ENCODE results near the gene BTBD9. TPM values are rescaled to one million over a fixed set of nuclear protein-coding genes. Genes with fewer than 3 reads are reported as not detected.

BTBD9 gene
- total and polyA plus RNA-seq, 7 experiments from 2014 or later: 12.7 to 58.8 (median 37.8) TPM

GRCh38 chr6:38305995-38306681, 333.6 kb downstream of the BTBD9 start:
- Histone ChIP-seq H3K27ac (ENCODE audit: low read depth, low read length) (no peak overlapping the region), H3K4me1 (ENCODE audit: control insufficient read depth in 2 of 2, insufficient read depth in 2 of 2, low read length in 2 of 2) (no peaks in the 10 kb centered on the region), H3K9me3 (ENCODE audit: control insufficient read depth in 2 of 3, low read length in 3 of 3) (no peaks in the 10 kb centered on the region), H3K27me3 (ENCODE audit: control insufficient read depth in 2 of 2, insufficient read depth in 2 of 2, low read length in 2 of 2) (no peaks in the 10 kb centered on the region), H3K4me3 (ENCODE audit: low read length) (no peak overlapping the region), H3K36me3 (ENCODE audit: control insufficient read depth in 2 of 3, insufficient read depth in 3 of 3, low read length in 3 of 3) (no peaks in the 10 kb centered on the region)
- Mint-ChIP-seq H3K4me1 (peaks cover 1 to 14% (median 8%) of the 10 kb centered on the region in 7 donors), H3K27me3 (no peaks in the 10 kb centered on the region), H3K27ac (no peak overlapping the region), H3K4me3 (no peak overlapping the region), H3K36me3 (peaks cover 0 to 30% (median 12%) of the 10 kb centered on the region in 5 donors), H3K9me3 (peaks cover 0 to 11% (median 3%) of the 10 kb centered on the region in 11 donors)
- ATAC-seq: no peak
- DNase-seq: no peak
- intact Hi-C loops (cut with micrococcal nuclease): no loop called here
- POLR2A ChIA-PET: no interaction called here
- CTCF ChIA-PET: no interaction called here

- Mint-ChIP-seq H3K4me1 (peaks cover 0 to 10% (median 5%) of the 10 kb centered on the region in 7 donors), H3K27ac (no peak overlapping the region), H3K4me3 (no peak overlapping the region), H3K27me3 (no peaks in the 10 kb centered on the region), H3K36me3 (peaks cover 2 to 37% (median 17%) of the 10 kb centered on the region in 5 donors), H3K9me3 (peaks cover 2 to 14% (median 6%) of the 10 kb centered on the region in 11 donors)
- intact Hi-C loops (cut with micrococcal nuclease): no loop called here
- DNase-seq (no peak), ATAC-seq (no peak)
- Histone ChIP-seq H3K27ac (ENCODE audit: low read depth, low read length) (no peak overlapping the region), H3K4me1 (ENCODE audit: control insufficient read depth in 2 of 2, insufficient read depth in 2 of 2, low read length in 2 of 2) (no peaks in the 10 kb centered on the region), H3K36me3 (ENCODE audit: control insufficient read depth in 2 of 3, insufficient read depth in 3 of 3, low read length in 3 of 3) (no peaks in the 10 kb centered on the region), H3K9me3 (ENCODE audit: control insufficient read depth in 2 of 3, low read length in 3 of 3) (no peaks in the 10 kb centered on the region), H3K27me3 (ENCODE audit: control insufficient read depth in 2 of 2, insufficient read depth in 2 of 2, low read length in 2 of 2) (no peaks in the 10 kb centered on the region), H3K4me3 (ENCODE audit: low read length) (no peak overlapping the region)
- POLR2A ChIA-PET: no interaction called here
- CTCF ChIA-PET: no interaction called here
These were observed 336.9 kb downstream of the BTBD9 start for GRCh38 chr6:38302838-38303237.

GRCh38 chr6:38302081-38302480, 337.6 kb downstream of the BTBD9 start:
- intact Hi-C loops (cut with micrococcal nuclease): no loop called here
- Mint-ChIP-seq H3K36me3 (peaks cover 2 to 37% (median 22%) of the 10 kb centered on the region in 5 donors), H3K27ac (no peak overlapping the region), H3K4me3 (no peak overlapping the region), H3K4me1 (peaks cover 0 to 6% (median 0%) of the 10 kb centered on the region in 7 donors), H3K9me3 (peaks cover 2 to 14% (median 6%) of the 10 kb centered on the region in 11 donors), H3K27me3 (no peaks in the 10 kb centered on the region)
- ChIA-PET CTCF (no interaction called here), POLR2A (no interaction called here)
- Histone ChIP-seq H3K4me1 (ENCODE audit: control insufficient read depth in 2 of 2, insufficient read depth in 2 of 2, low read length in 2 of 2) (no peaks in the 10 kb centered on the region), H3K27ac (ENCODE audit: low read depth, low read length) (no peak overlapping the region), H3K9me3 (ENCODE audit: control insufficient read depth in 2 of 3, low read length in 3 of 3) (no peaks in the 10 kb centered on the region), H3K27me3 (ENCODE audit: control insufficient read depth in 2 of 2, insufficient read depth in 2 of 2, low read length in 2 of 2) (no peaks in the 10 kb centered on the region), H3K36me3 (ENCODE audit: control insufficient read depth in 2 of 3, insufficient read depth in 3 of 3, low read length in 3 of 3) (no peaks in the 10 kb centered on the region), H3K4me3 (ENCODE audit: low read length) (no peak overlapping the region)
- ATAC-seq (no peak), DNase-seq (no peak)

GRCh38 chr6:38290133-38290799, 349.5 kb downstream of the BTBD9 start:
- peaks cover 0 to 5% (median 1%) of the 10 kb centered on the region in 7 donors for H3K4me1 Mint-ChIP-seq
- no peaks in the 10 kb centered on the region for H3K27me3 ChIP-seq (ENCODE audit: control insufficient read depth in 2 of 2, insufficient read depth in 2 of 2, low read length in 2 of 2)
- no peaks in the 10 kb centered on the region for H3K36me3 ChIP-seq (ENCODE audit: control insufficient read depth in 2 of 3, insufficient read depth in 3 of 3, low read length in 3 of 3)
- no peak for DNase-seq
- peak overlapping the region in 1 of 9 donors; percentile 56 for H3K27ac Mint-ChIP-seq
- intact Hi-C loops (cut with micrococcal nuclease): no loop called here
- no peak overlapping the region for H3K27ac ChIP-seq (ENCODE audit: low read depth, low read length)
- CTCF ChIA-PET: no interaction called here
- H3K4me3 Mint-ChIP-seq: no peak overlapping the region
- no peaks in the 10 kb centered on the region for H3K9me3 ChIP-seq (ENCODE audit: control insufficient read depth in 2 of 3, low read length in 3 of 3)
- ATAC-seq: no peak
- no peaks in the 10 kb centered on the region for H3K27me3 Mint-ChIP-seq
- no peaks in the 10 kb centered on the region for H3K4me1 ChIP-seq (ENCODE audit: control insufficient read depth in 2 of 2, insufficient read depth in 2 of 2, low read length in 2 of 2)
- H3K4me3 ChIP-seq (ENCODE audit: low read length): no peak overlapping the region
- peaks cover 5 to 55% (median 44%) of the 10 kb centered on the region in 5 donors for H3K36me3 Mint-ChIP-seq
- H3K9me3 Mint-ChIP-seq: peaks cover 0 to 21% (median 6%) of the 10 kb centered on the region in 11 donors
- POLR2A ChIA-PET: no interaction called here

GRCh38 chr6:38287487-38287886, 352.2 kb downstream of the BTBD9 start:
- H3K27me3 Mint-ChIP-seq: no peaks in the 10 kb centered on the region
- ChIA-PET CTCF (no interaction called here), POLR2A (no interaction called here)
- Histone ChIP-seq H3K4me3 (ENCODE audit: low read length) (no peak overlapping the region), H3K36me3 (ENCODE audit: control insufficient read depth in 2 of 3, insufficient read depth in 3 of 3, low read length in 3 of 3) (peaks cover 0 to 3% (median 0%) of the 10 kb centered on the region in 3 experiments), H3K9me3 (ENCODE audit: control insufficient read depth in 2 of 3, low read length in 3 of 3) (no peaks in the 10 kb centered on the region), H3K4me1 (ENCODE audit: control insufficient read depth in 2 of 2, insufficient read depth in 2 of 2, low read length in 2 of 2) (no peaks in the 10 kb centered on the region), H3K27ac (ENCODE audit: low read depth, low read length) (no peak overlapping the region), H3K27me3 (ENCODE audit: control insufficient read depth in 2 of 2, insufficient read depth in 2 of 2, low read length in 2 of 2) (no peaks in the 10 kb centered on the region)
- no peaks in the 10 kb centered on the region for H3K9me3 Mint-ChIP-seq
- ATAC-seq: no peak
- DNase-seq: no peak
- H3K27ac Mint-ChIP-seq: no peak overlapping the region
- peaks cover 6 to 61% (median 46%) of the 10 kb centered on the region in 5 donors for H3K36me3 Mint-ChIP-seq
- H3K4me1 Mint-ChIP-seq: peaks cover 5 to 16% (median 10%) of the 10 kb centered on the region in 7 donors
- H3K4me3 Mint-ChIP-seq: no peak overlapping the region
- intact Hi-C loops (cut with micrococcal nuclease): no loop called here

- ChIA-PET POLR2A (no interaction called here), CTCF (no interaction called here)
- intact Hi-C loops (cut with micrococcal nuclease): no loop called here
- Histone ChIP-seq H3K9me3 (ENCODE audit: control insufficient read depth in 2 of 3, low read length in 3 of 3) (no peaks in the 10 kb centered on the region), H3K27me3 (ENCODE audit: control insufficient read depth in 2 of 2, insufficient read depth in 2 of 2, low read length in 2 of 2) (no peaks in the 10 kb centered on the region), H3K4me1 (ENCODE audit: control insufficient read depth in 2 of 2, insufficient read depth in 2 of 2, low read length in 2 of 2) (no peaks in the 10 kb centered on the region), H3K4me3 (ENCODE audit: low read length) (no peak overlapping the region), H3K27ac (ENCODE audit: low read depth, low read length) (no peak overlapping the region), H3K36me3 (ENCODE audit: control insufficient read depth in 2 of 3, insufficient read depth in 3 of 3, low read length in 3 of 3) (peaks cover 0 to 5% (median 0%) of the 10 kb centered on the region in 3 experiments)
- H3K27ac Mint-ChIP-seq: no peak overlapping the region
- H3K27me3 Mint-ChIP-seq: no peaks in the 10 kb centered on the region
- DNase-seq: no peak
- H3K9me3 Mint-ChIP-seq: no peaks in the 10 kb centered on the region
- peaks cover 5 to 16% (median 10%) of the 10 kb centered on the region in 7 donors for H3K4me1 Mint-ChIP-seq
- H3K36me3 Mint-ChIP-seq: peaks cover 6 to 61% (median 44%) of the 10 kb centered on the region in 5 donors
- no peak for ATAC-seq
- H3K4me3 Mint-ChIP-seq: no peak overlapping the region
These were observed 354.8 kb downstream of the BTBD9 start for GRCh38 chr6:38284802-38285394.

Measured in naive thymus-derived CD4-positive, alpha-beta T cell (primary cell).